Activated gamma-delta T cell treated with Interleukin-2 at 50 U/mL for 16 hours (primary cell): ENCODE data around the gene ZMYM3.

Source experiments
- DNase-seq: peaks from one replicate; pipeline ENCODE4 v3.0.0-alpha.2; 2020

Gene ZMYM3

GRCh38 chrX:71252221-71252620, 1.7 kb downstream of the ZMYM3 start:
- no peak for DNase-seq

- DNase-seq: no peak
These were observed 2.4 kb downstream of the ZMYM3 start for GRCh38 chrX:71251466-71251973.

GRCh38 chrX:71250841-71251240, 3.1 kb downstream of the ZMYM3 start:
- DNase-seq: no peak

- no peak for DNase-seq
These were observed 8.8 kb downstream of the ZMYM3 start for GRCh38 chrX:71245159-71245558.

GRCh38 chrX:71244359-71245128, 9.4 kb downstream of the ZMYM3 start:
- no peak for DNase-seq

GRCh38 chrX:71241301-71241700, 12.6 kb downstream of the ZMYM3 start:
- no peak for DNase-seq

GRCh38 chrX:71239781-71240180, 14.2 kb downstream of the ZMYM3 start:
- no peak for DNase-seq

GRCh38 chrX:71236836-71237235, 17.1 kb downstream of the ZMYM3 start:
- no peak for DNase-seq

- DNase-seq: no peak
These were observed 18.5 kb downstream of the ZMYM3 start for GRCh38 chrX:71235482-71235881.

GRCh38 chrX:71228063-71228642, 25.8 kb downstream of the ZMYM3 start:
- DNase-seq: no peak

GRCh38 chrX:71227370-71228062, 26.4 kb downstream of the ZMYM3 start:
- DNase-seq: no peak

GRCh38 chrX:71225676-71226075, 28.3 kb downstream of the ZMYM3 start:
- DNase-seq: no peak

GRCh38 chrX:71225009-71225408, 28.9 kb downstream of the ZMYM3 start:
- no peak for DNase-seq

GRCh38 chrX:71224098-71224708, 29.7 kb downstream of the ZMYM3 start:
- no peak for DNase-seq

GRCh38 chrX:71222929-71223328, 31.0 kb downstream of the ZMYM3 start, which contains the start of gene GJB1:
TSS of gene GJB1 (plus strand) at chrX:71223224. CDS start at chrX:71223708, 484 bp downstream.
- DNase-seq: no peak

GRCh38 chrX:71221145-71221544, 32.8 kb downstream of the ZMYM3 start:
- no peak for DNase-seq

GRCh38 chrX:71217298-71217697, 36.6 kb downstream of the ZMYM3 start:
- no peak for DNase-seq

- no peak for DNase-seq
These were observed 37.5 kb downstream of the ZMYM3 start for GRCh38 chrX:71216485-71216884.

- no peak for DNase-seq
These were observed 38.5 kb downstream of the ZMYM3 start for GRCh38 chrX:71215338-71215912.

GRCh38 chrX:71214604-71215337, 39.2 kb downstream of the ZMYM3 start:
- no peak for DNase-seq

GRCh38 chrX:71214152-71214551, 39.8 kb downstream of the ZMYM3 start:
- no peak for DNase-seq

GRCh38 chrX:71212536-71212935, 41.4 kb downstream of the ZMYM3 start:
- no peak for DNase-seq
